ENCODE results near the gene GPR55. TPM values are rescaled to one million over a fixed set of nuclear protein-coding genes. Genes with fewer than 3 reads are reported as not detected.

GPR55 gene
- total RNA-seq, 1 donor = not detected

DNA sequence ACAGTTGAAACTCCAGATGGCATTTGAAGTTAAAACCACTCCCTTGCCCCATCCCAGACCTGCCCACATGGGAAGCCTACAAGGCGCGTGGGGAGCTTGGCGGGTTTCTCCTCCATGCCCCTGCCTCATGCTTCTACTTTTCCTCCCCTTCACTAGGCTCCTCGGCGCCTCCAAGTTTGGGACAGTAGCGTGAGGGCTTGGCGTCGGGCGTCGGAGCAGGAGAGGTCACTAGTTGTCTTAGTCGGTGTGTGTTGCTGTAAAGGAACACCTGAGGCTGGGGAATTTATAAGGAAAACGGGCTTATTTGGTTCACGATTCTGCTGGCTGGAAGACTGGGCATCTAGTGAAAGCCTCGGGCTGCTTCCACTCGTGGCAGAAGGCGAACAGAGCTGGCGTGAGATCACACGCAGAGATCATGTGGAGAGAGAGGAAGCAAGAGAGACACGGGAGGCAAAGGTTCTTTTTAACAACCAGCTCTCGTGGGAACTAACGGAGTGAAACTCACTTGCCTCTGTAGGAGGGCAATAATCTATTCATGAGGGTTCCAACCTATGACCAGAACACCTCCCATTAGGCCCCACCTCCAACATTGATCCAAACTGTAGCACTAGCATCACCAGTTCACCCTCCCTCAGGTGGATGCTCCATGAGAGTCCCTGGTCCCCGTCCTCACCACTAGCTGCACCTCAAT is 35.0 kb downstream of the GPR55 start:
- no peak for TF ChIP-seq CTCF (IDR thresholded peaks at IDR 0.05; ENCODE audit: insufficient read depth, low read depth, low read length)
- DNase-seq (ENCODE audit: low read depth) = no peak
- H3K4me3 ChIP-seq (ENCODE audit: low read depth, low read length) = no peak overlapping the region

- no peak for TF ChIP-seq CTCF (IDR thresholded peaks at IDR 0.05; ENCODE audit: insufficient read depth, low read depth, low read length)
- H3K4me3 ChIP-seq (ENCODE audit: low read depth, low read length) = no peak overlapping the region
- DNase-seq (ENCODE audit: low read depth) = no peak
Observed at GRCh38 chr2:230888824-230889400, 36.1 kb downstream of the GPR55 start.

- no peak overlapping the region for H3K4me3 ChIP-seq (ENCODE audit: low read depth, low read length)
- DNase-seq (ENCODE audit: low read depth) = no peak
- TF ChIP-seq CTCF (IDR thresholded peaks at IDR 0.05; ENCODE audit: insufficient read depth, low read depth, low read length) = no peak
Observed at GRCh38 chr2:230887342-230887741, 37.7 kb downstream of the GPR55 start.

DNA sequence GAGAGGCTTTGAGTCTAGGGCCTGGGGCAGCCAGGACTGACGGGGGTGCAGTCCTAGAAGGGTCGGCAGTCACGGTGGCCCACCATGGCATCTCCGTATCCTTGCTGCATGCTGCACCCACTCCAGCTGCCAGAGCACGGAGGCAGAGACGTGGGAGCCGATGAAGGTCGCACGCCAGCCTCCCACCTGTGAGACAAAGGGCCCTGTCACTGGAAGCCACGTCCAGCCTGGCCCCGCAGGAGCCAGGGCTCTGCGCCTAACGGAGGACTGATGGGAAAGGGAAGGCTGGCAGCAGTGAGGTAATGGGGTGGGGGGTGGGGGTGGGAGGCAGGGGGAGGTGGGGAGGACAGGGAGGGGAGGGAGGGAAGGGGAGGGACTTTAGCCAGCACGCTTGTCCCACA is 38.4 kb downstream of the GPR55 start:
- no peak for TF ChIP-seq CTCF (IDR thresholded peaks at IDR 0.05; ENCODE audit: insufficient read depth, low read depth, low read length)
- no peak overlapping the region for H3K4me3 ChIP-seq (ENCODE audit: low read depth, low read length)
- DNase-seq (ENCODE audit: low read depth) = no peak

DNA sequence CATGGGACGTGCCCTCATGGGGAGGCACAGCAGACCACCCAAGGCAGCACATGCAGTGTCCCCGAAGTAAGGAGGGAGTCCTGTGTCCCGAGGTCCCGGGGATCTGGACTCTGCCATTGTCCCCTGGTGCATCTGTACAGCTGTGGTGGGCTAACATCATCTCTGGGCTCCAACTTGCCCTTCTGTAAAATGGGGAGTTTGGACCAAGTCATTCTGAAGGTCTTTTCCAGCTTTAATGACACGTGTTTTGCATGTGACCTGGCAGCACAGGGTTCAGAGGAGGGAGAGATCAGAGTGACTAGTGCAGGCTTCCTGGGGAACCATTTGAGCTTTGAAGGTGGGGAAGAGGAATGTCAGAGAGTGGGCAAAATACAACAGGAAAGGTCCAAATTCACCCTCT is 38.8 kb downstream of the GPR55 start:
- no peak for DNase-seq (ENCODE audit: low read depth)
- no peak for TF ChIP-seq CTCF (IDR thresholded peaks at IDR 0.05; ENCODE audit: insufficient read depth, low read depth, low read length)

GRCh38 chr2:230885463-230886130 is 39.4 kb downstream of the GPR55 start:
- H3K4me3 ChIP-seq (ENCODE audit: low read depth, low read length) = no peak overlapping the region
- no peak for TF ChIP-seq CTCF (IDR thresholded peaks at IDR 0.05; ENCODE audit: insufficient read depth, low read depth, low read length)
- peak; percentile 60 for DNase-seq (ENCODE audit: low read depth)

More for the DNA sequence above, 38.8 kb downstream of the GPR55 start:
- no peak overlapping the region for H3K4me3 ChIP-seq (ENCODE audit: low read depth, low read length)
